K562 (cell line): ENCODE data around the gene NR5A1. TPM values are rescaled to one million over a fixed set of nuclear protein-coding genes. Genes with fewer than 3 reads are reported as not detected.

Experiments used
- ATAC-seq: fragments of 200-7000 bp; cut with Tn5 transposase; 3 replicates; pipeline ENCODE4 v1.9.1; 2020; ENCODE audit warnings: moderate library complexity
- BruUV-seq: library from RNA; stranded (reverse); fragments of 400-500 nt; replicated peaks from 2 replicates; lab custom pipeline; 2021; lab: Mats Ljungman, UMichigan
- CTCF ChIA-PET: fragments of 300-600 bp; formaldehyde crosslinking; extraction: SDS; loops from one replicate; lab custom pipeline; 2021; ENCODE audit warnings: low intra/inter-chr PET ratio; lab: Yijun Ruan, JAX
- POLR2A ChIA-PET: fragments of 300-600, 350-650 bp; sonication (Branson Sonifier 250); formaldehyde crosslinking; extraction: SDS; loops from one replicate; lab custom pipeline; 2021; ENCODE audit warnings: antibody characterized with exemption, inconsistent platforms; lab: Yijun Ruan, JAX
- DNase-seq, 4 experiments: peaks; one replicate each; pipeline versions ENCODE4 v3.0.0 to v3.0.0-alpha.2; 2011 to 2018; ENCODE audit warnings: low spot score in 3 of 4, mixed read lengths in 3 of 4; ENCODE audit errors: extremely low read depth in 1 of 4
- FAIRE-seq: peaks from 2 replicates; lab custom pipeline; 2011; peaks lifted over from hg19 to GRCh38; lab: Jason Lieb, UNC
- H2AFZ ChIP-seq: 2 replicates; pipeline ENCODE4 v1.6.0; 2011; ENCODE audit warnings: low read depth, low read length, control low read depth, inconsistent platforms
- H3K27ac ChIP-seq: fragments of 200-600 bp; 3 replicates; pipeline ENCODE4 v1.8.0; 2011; ENCODE audit warnings: low read depth, mild to moderate bottlenecking, control low read depth, inconsistent platforms, low read length, moderate library complexity, mixed read lengths; ENCODE audit errors: extremely low read depth
- H3K27me3 ChIP-seq, 2 experiments: fragments of 300-600 bp in 1 of 2; 2 replicates in 1 of 2; 3 replicates in 1 of 2; pipeline versions ENCODE4 v1.6.0 to v1.8.0; 2011; ENCODE audit warnings: inconsistent platforms in 2 of 2, low read length in 2 of 2, mild to moderate bottlenecking in 1 of 2, mixed read lengths in 1 of 2, moderate library complexity in 1 of 2; ENCODE audit not compliant: control insufficient read depth in 2 of 2, insufficient read depth in 2 of 2
- H3K36me3 ChIP-seq: fragments of 300-600 bp; 3 replicates; pipeline ENCODE4 v1.8.0; 2011; ENCODE audit warnings: mild to moderate bottlenecking, low read length, inconsistent platforms; ENCODE audit not compliant: control insufficient read depth, insufficient read depth
- H3K4me1 ChIP-seq, 2 experiments: fragments of 200-600 bp in 1 of 2; replicated peaks in 1 of 2; 2 replicates in 1 of 2; 3 replicates in 1 of 2; pipeline versions ENCODE4 v1.5.1 to v1.8.0; 2011; ENCODE audit warnings: inconsistent platforms in 2 of 2, low read length in 2 of 2, mild to moderate bottlenecking in 1 of 2, mixed read lengths in 1 of 2, moderate library complexity in 1 of 2; ENCODE audit not compliant: control insufficient read depth in 2 of 2, insufficient read depth in 2 of 2
- H3K4me2 ChIP-seq: 2 replicates; pipeline ENCODE4 v1.6.1; 2011; ENCODE audit warnings: low read length, control low read depth, inconsistent platforms, mixed read lengths; ENCODE audit not compliant: insufficient read depth
- H3K4me3 ChIP-seq: fragments of 200-600 bp; sonication (generic), shearing (Covaris generic); 2 replicates; pipeline ENCODE4 v1.5.1; 2016; ENCODE audit warnings: control low read depth, inconsistent platforms
- H3K79me2 ChIP-seq: fragments of 200-600 bp; 3 replicates; pipeline ENCODE4 v1.8.0; 2011; ENCODE audit warnings: low read length, inconsistent platforms; ENCODE audit not compliant: control insufficient read depth, insufficient read depth
- H3K9ac ChIP-seq, 2 experiments: 2 replicates each; pipeline versions ENCODE4 v1.6.0 to v1.6.1; 2011; ENCODE audit warnings: low read depth in 2 of 2, low read length in 2 of 2, control low read depth in 1 of 2, inconsistent platforms in 1 of 2, mild to moderate bottlenecking in 1 of 2, mixed read lengths in 1 of 2; ENCODE audit not compliant: insufficient read depth in 1 of 2
- H3K9me1 ChIP-seq: one replicate; pipeline ENCODE4 v1.6.0; 2011; ENCODE audit warnings: inconsistent platforms, mild to moderate bottlenecking, low read length, moderate library complexity; ENCODE audit not compliant: control insufficient read depth, insufficient read depth
- H3K9me3 ChIP-seq: replicated peaks from 2 replicates; pipeline ENCODE4 v1.5.1; 2011; ENCODE audit warnings: low read depth, low read length, inconsistent platforms; ENCODE audit not compliant: control insufficient read depth, insufficient read depth
- H4K20me1 ChIP-seq: replicated peaks from 2 replicates; pipeline ENCODE4 v1.6.1; 2011; ENCODE audit warnings: low read length, inconsistent platforms, mixed read lengths; ENCODE audit not compliant: control insufficient read depth, insufficient read depth
- CCNT2 ChIP-seq: IDR thresholded peaks from 2 replicates; pipeline ENCODE4 v1.6.1; 2011; ENCODE audit warnings: borderline replicate concordance, low read depth, mild to moderate bottlenecking, moderate library complexity, mixed read lengths, low read length; ENCODE audit not compliant: insufficient read length; ENCODE audit errors: extremely low read depth
- CHD4 ChIP-seq: fragments of 200-600 bp; sonication (generic); IDR thresholded peaks from 3 replicates; pipeline ENCODE4 v1.6.1; 2012; ENCODE audit warnings: low read depth, mild to moderate bottlenecking, mixed read lengths, low read length, inconsistent platforms; ENCODE audit not compliant: insufficient read depth, insufficient replicate concordance, poor library complexity, severe bottlenecking
- ELF2 ChIP-seq: fragments of 250-450 bp; sonication (Bioruptor Pico); IDR thresholded peaks from 2 replicates; pipeline ENCODE4 v1.5.0; 2021; ENCODE audit warnings: mild to moderate bottlenecking
- FOXK1 ChIP-seq: sonication (generic); formaldehyde crosslinking; IDR thresholded peaks from 2 replicates; pipeline ENCODE4 v1.8.0; 2022; ENCODE audit warnings: missing genetic modification reagents, mild to moderate bottlenecking, borderline replicate concordance
- KDM5B ChIP-seq: fragments of 200-600 bp; sonication (generic); IDR thresholded peaks from 2 replicates; pipeline ENCODE4 v1.6.1; 2012; ENCODE audit warnings: low read depth, mild to moderate bottlenecking, moderate library complexity, low read length, control low read depth, inconsistent platforms; ENCODE audit not compliant: insufficient replicate concordance
- KLF1 ChIP-seq: fragments of 450-650 bp; IDR thresholded peaks from 2 replicates; pipeline ENCODE4 v1.6.1; 2016; ENCODE audit warnings: missing genetic modification characterization, missing compliant biosample characterization
- PRPF4 ChIP-seq: fragments of 200-400 bp; formaldehyde crosslinking; IDR thresholded peaks from one replicate; pipeline ENCODE4 v1.6.1; 2017; ENCODE audit warnings: low read length, low read depth, mild to moderate bottlenecking; ENCODE audit not compliant: insufficient read depth, poor library complexity, severe bottlenecking
- SRSF7 ChIP-seq: fragments of 200-400 bp; formaldehyde crosslinking; optimal IDR thresholded peaks from 2 replicates; pipeline ENCODE3; 2017; ENCODE audit warnings: mild to moderate bottlenecking, low read depth, low read length
- TAF7 ChIP-seq: fragments of 450-650 bp; IDR thresholded peaks from 2 replicates; pipeline ENCODE4 v1.6.1; 2016; ENCODE audit warnings: missing genetic modification characterization, missing compliant biosample characterization
- ZFP1 ChIP-seq: fragments of 450-650 bp; formaldehyde crosslinking; IDR thresholded peaks from 2 replicates; pipeline ENCODE4 v1.4.0; 2020; ENCODE audit warnings: mild to moderate bottlenecking, mixed read lengths
- ZKSCAN8 ChIP-seq: fragments of 200-800 bp; sonication (Bioruptor generic); IDR thresholded peaks from 2 replicates; pipeline ENCODE4 v1.6.1; 2016; ENCODE audit warnings: missing genetic modification characterization, missing compliant biosample characterization
- ZNF12 ChIP-seq: sonication (generic); formaldehyde crosslinking; IDR thresholded peaks from 2 replicates; pipeline ENCODE4 v1.4.0; 2020; ENCODE audit warnings: mild to moderate bottlenecking, missing genetic modification reagents
- ZNF140 ChIP-seq: fragments of 250-450 bp; sonication (Bioruptor Pico); IDR thresholded peaks from 2 replicates; pipeline ENCODE4 v1.8.0; 2021; ENCODE audit warnings: moderate library complexity, mild to moderate bottlenecking, inconsistent platforms
- ZNF197 ChIP-seq: fragments of 200-800 bp; sonication (Bioruptor generic); IDR thresholded peaks from 2 replicates; pipeline ENCODE4 v1.6.1; 2016; ENCODE audit warnings: low read depth, missing genetic modification characterization, missing compliant biosample characterization
- ZNF561 ChIP-seq: fragments of 450-650 bp; formaldehyde crosslinking; conservative IDR thresholded peaks from 2 replicates; pipeline ENCODE4 v1.4.0; 2020; ENCODE audit warnings: mild to moderate bottlenecking, moderate library complexity
- WGBS: fragments of 100-300 bp; shearing (Covaris generic); methylation state at CpG from one replicate; pipeline ENCODE4 v1.1.6; 2016; ENCODE audit warnings: low coverage, mixed read lengths; ENCODE audit not compliant: insufficient coverage; ENCODE audit errors: missing lambda C conversion rate; 5-methylcytosine and 5-hydroxymethylcytosine counted together
- in situ Hi-C: fragments of 300-500 bp; cut with MboI; formaldehyde crosslinking; loops from 4 replicates; pipeline ENCODE4 v1.15.0; 2018; ENCODE audit warnings: inconsistent platforms, mixed read lengths
- intact Hi-C: fragments of 100-400 bp; cut with micrococcal nuclease; formaldehyde crosslinking; loops from 2 replicates; pipeline ENCODE4 v1.14.2; 2022
- polyA plus RNA-seq, 8 experiments: library from polyadenylated mRNA; depleted of rRNA in 4 of 8; stranded (reverse) in 5 of 8; unstranded in 3 of 8; fragments of >200 nt; fragmentation: Nextera tagmentation in 2 of 8; fragmentation: Illumina TruSeq in 1 of 8; extraction: Ambion mirVana in 2 of 8; extraction: Trizol in 1 of 8; gene quantifications; 2 replicates each; pipeline versions ENCODE4 v1.2.1 to v1.2.3, GENCODE V29; 2011 to 2014; ENCODE audit warnings: inconsistent platforms in 1 of 8, missing spikeins in 1 of 8
- total RNA-seq, 7 experiments: library from RNA; depleted of rRNA in 6 of 7; stranded (reverse); fragments of >200 nt in 6 of 7; fragmentation: Illumina TruSeq in 2 of 7; extraction: Trizol in 2 of 7; gene quantifications; 2 replicates each; pipeline versions ENCODE4 v1.2.1 to v1.2.3, GENCODE V29; 2011 to 2021; ENCODE audit warnings: low replicate concordance in 1 of 7
- TF ChIP-seq, protein P1 (sequence below): fragments of 250-450 bp; sonication (Bioruptor Pico); IDR thresholded peaks from 2 replicates; pipeline ENCODE4 v1.4.0; 2020
- TF ChIP-seq, protein P2 (sequence below): sonication (generic); formaldehyde crosslinking; IDR thresholded peaks from 2 replicates; pipeline ENCODE4 v1.8.0; 2022; ENCODE audit warnings: mild to moderate bottlenecking, missing genetic modification reagents
- TF ChIP-seq, protein P3 (sequence below): fragments of 250-450 bp; sonication (Bioruptor Pico); IDR thresholded peaks from 2 replicates; pipeline ENCODE4 v1.9.0; 2021; ENCODE audit warnings: mild to moderate bottlenecking
- TF ChIP-seq, protein P4 (sequence below): fragments of 250-450 bp; sonication (Bioruptor Pico); IDR thresholded peaks from 2 replicates; pipeline ENCODE4 v1.5.0; 2021

Gene NR5A1
- total and polyA plus RNA-seq, 9 of the 15 experiments (the other 6 are each of a cell fraction or from before 2014, with no cell fraction given), result 0.11 to 0.32 (median 0.20) TPM; not detected in 6

DNA sequence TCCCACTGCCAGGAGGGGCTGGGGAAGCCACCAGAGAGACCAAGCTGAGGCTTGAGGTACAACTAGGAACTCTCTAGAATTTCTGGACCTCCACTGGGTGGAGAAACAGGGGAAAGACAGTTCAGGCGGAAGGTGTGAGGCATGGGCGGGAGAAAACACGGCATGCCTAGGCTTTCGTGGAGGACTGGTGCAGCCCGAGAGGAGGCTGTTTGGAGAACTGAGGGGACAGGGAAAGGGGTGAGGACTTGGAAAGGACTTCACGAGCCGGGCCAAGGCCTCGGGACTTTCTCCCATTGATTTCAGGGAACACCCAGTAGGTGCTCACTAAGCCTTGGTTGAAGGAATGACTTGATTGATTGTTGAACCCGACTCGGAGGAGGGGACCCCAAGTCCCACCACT is 66.4 kb downstream of the NR5A1 start (continued):
- TF ChIP-seq, protein P1, sequence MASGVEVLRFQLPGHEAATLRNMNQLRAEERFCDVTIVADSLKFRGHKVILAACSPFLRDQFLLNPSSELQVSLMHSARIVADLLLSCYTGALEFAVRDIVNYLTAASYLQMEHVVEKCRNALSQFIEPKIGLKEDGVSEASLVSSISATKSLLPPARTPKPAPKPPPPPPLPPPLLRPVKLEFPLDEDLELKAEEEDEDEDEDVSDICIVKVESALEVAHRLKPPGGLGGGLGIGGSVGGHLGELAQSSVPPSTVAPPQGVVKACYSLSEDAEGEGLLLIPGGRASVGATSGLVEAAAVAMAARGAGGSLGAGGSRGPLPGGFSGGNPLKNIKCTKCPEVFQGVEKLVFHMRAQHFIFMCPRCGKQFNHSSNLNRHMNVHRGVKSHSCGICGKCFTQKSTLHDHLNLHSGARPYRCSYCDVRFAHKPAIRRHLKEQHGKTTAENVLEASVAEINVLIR, result no peak
- no peak for TF ChIP-seq ZNF197 (CRISPR knock-in tag)
- TF ChIP-seq ZNF12, result no peak
- no peak for TF ChIP-seq ZNF561 (CRISPR knock-in tag)
- TF ChIP-seq, protein P2, sequence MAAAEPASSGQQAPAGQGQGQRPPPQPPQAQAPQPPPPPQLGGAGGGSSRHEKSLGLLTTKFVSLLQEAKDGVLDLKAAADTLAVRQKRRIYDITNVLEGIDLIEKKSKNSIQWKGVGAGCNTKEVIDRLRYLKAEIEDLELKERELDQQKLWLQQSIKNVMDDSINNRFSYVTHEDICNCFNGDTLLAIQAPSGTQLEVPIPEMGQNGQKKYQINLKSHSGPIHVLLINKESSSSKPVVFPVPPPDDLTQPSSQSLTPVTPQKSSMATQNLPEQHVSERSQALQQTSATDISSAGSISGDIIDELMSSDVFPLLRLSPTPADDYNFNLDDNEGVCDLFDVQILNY, result no peak
- no peak for TF ChIP-seq KLF1
- TF ChIP-seq, protein P3, sequence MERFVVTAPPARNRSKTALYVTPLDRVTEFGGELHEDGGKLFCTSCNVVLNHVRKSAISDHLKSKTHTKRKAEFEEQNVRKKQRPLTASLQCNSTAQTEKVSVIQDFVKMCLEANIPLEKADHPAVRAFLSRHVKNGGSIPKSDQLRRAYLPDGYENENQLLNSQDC (CRISPR knock-in tag), result no peak

DNA sequence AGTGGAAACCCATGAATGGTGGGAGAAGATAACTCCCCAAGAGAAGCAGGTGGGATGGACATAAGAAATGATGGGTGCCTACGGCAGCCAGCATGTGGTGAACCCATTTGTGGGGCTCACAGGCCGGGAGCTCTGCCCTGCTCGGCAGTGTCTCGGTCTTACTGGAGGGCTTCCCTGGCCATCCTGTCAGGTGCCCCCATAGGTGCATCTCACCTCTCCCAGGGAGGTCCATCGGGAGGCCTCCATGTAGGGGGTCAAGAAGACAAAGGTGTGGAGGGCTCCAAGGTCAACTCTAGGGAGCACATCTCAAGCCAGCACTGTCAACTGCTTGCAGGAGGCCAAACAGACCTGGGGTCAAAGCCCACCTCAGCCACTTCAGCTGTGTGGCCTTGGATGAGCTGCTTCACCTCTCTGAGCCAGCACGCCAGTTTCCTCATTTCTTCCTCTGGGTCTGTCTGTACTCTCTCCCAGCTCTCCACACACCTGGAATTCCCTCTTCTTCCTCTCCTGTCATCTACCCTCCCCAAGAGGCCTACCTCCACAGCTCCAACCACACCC is 67.4 kb downstream of the NR5A1 start:
- CTCF ChIA-PET, result no interaction called here
- no peak for TF ChIP-seq TAF7 (tag)
- TF ChIP-seq SRSF7, result no peak
- no peak for TF ChIP-seq CCNT2
- TF ChIP-seq CHD4, result no peak
- TF ChIP-seq ZFP1, result no peak
- no peak for TF ChIP-seq KDM5B
- no peak for TF ChIP-seq ZNF140 (CRISPR knock-in tag)
- TF ChIP-seq FOXK1 (CRISPR knock-in tag), result no peak
- no peak for TF ChIP-seq PRPF4
- TF ChIP-seq ZKSCAN8 (CRISPR knock-in tag), result no peak
- TF ChIP-seq, protein P4, sequence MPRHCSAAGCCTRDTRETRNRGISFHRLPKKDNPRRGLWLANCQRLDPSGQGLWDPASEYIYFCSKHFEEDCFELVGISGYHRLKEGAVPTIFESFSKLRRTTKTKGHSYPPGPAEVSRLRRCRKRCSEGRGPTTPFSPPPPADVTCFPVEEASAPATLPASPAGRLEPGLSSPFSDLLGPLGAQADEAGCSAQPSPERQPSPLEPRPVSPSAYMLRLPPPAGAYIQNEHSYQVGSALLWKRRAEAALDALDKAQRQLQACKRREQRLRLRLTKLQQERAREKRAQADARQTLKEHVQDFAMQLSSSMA, result no peak
- TF ChIP-seq ELF2 (CRISPR knock-in tag), result no peak

More for the DNA sequence above, 67.4 kb downstream of the NR5A1 start:
- peaks cover 14 to 48% of the 10 kb centered on the region in 2 experiments; a peak in 4 of 5 replicates for H3K27me3 ChIP-seq
- H3K9me1 ChIP-seq, result no peaks in the 10 kb centered on the region
- FAIRE-seq (no peak), ATAC-seq (no peak), DNase-seq (no peak)
- no peak overlapping the region for H2AFZ ChIP-seq
- intact Hi-C loops (no loop called here), in situ Hi-C loops (no loop called here)
- WGBS, result 20% methylated on average over 6 of the region's 6 CpGs
- no peaks in the 10 kb centered on the region for H3K9me3 ChIP-seq
- H3K27ac ChIP-seq, result no peak overlapping the region
- H3K4me1 ChIP-seq, result peaks cover 0 to 5% of the 10 kb centered on the region in 2 experiments; a peak in 2 of 5 replicates
- no peak overlapping the region for H3K4me3 ChIP-seq
- no peaks in the 10 kb centered on the region; the same call in 1 of the 2 replicates for H4K20me1 ChIP-seq
- no peak overlapping the region for H3K4me2 ChIP-seq
- POLR2A ChIA-PET, result interaction anchor here (0.5 to 1.1 kb wide), 3 partner anchors 13 to 1271 kb away, joined by 3 to 4 read pairs (median 3); no protein-coding TSS in a partner anchor
- no peaks in the 10 kb centered on the region for H3K79me2 ChIP-seq
- H3K9ac ChIP-seq, result no peak overlapping the region
- no peaks in the 10 kb centered on the region for H3K36me3 ChIP-seq
- BruUV-seq, result no TSS peak
